NCI-H1092 (cell line): ENCODE data around the gene PRRG4.
"Not testable (repeated sequence)": the region's sequence is repeated elsewhere in the genome, so short reads cannot be mapped to it uniquely, and the experiment has no call there.

Experiments used
- DNase-seq: peaks from one replicate; lab custom pipeline; 2025; lab: John Stamatoyannopoulos, UW

The PRRG4 gene

GRCh38 chr11:32829680-32830412 lies at the start of gene PRRG4:
Gene PRRG4, plus strand, starts transcription at chr11:32829927. Its CDS starts 603 bp downstream, at chr11:32830530.
- no peak for DNase-seq

DNA sequence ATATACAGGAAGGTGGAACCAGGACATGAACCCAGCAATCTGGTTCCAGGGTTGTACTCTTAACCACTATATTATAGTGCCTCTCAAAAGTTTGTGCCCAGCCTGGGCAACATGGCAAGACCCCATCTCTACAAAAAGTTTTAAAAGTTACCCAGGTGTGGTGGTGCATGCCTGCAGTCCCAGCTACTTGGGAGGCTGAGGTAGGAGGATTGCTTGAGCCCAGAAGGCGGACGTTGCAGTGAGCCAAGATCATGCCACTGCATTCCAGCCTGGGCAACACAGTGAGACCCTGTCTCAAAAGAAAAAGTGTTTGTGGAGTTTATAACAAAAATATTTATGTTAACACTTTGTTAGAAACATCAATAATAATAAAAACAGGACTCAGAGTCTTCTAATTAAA lies 48.9 kb upstream of the PRRG4 start:
- DNase-seq, result not testable (repeated sequence)

DNA sequence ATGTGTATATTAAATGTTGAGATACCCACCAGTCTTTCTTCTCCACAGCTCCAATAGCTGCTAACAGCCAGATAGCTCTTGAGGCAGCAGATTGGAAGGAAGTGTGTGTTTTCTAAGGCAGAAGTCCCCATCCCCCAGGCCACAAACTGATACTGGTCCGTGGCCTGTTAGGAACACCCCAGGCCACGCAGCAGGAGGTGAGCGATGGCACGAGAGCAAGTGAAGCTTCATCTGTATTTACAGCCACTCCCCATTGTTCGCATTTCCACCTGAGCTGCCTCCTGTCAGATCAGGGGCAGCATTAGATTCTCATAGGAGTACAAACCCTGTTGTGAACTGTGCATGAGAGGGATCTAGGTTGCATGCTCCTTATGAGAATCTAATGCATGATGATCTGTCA lies 48.0 kb upstream of the PRRG4 start:
- no peak for DNase-seq

- no peak for DNase-seq
These were observed 44.5 kb upstream of the PRRG4 start for GRCh38 chr11:32785262-32785661.

- no peak for DNase-seq
These were observed 42.9 kb upstream of the PRRG4 start for GRCh38 chr11:32786811-32787210.

GRCh38 chr11:32790916-32791315 lies 38.8 kb upstream of the PRRG4 start:
- no peak for DNase-seq

DNA sequence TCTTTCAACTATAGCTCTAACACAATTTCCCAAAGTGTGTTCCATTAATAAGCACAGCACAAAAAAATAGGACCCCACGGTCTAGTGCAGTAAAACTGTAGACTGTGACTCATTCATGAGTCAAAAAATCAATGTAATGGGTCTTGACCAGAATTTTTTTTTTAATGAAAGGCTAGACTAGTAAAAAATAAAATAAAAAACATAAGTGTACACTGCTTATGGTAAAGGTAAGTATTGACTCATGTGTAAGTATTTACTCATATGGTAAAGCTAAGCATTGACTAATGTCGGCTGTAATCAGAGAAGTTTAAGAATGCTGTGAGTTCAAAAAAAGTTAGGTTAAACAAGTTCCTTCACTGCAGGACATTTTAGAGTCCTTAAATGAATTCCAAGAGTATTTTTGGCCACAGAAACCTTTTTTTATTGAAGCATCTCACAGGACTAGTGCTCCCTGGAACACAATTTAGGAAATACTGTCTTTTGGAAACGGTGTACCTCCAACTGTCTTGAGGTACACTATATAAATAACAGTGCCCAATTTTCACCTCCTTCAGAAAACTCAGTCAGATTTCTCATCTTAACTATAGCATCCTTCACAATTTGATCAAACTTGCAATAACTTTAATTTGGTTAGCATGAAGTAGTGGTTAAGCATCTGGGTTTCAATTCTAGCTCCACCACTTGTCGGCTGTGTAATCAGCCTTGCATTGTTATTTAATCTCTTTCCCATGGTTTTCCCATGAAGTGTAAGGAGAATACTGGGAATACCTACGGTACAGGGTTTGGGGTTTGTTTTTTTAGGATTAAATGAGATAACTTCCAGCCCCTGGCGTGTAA lies 37.4 kb upstream of the PRRG4 start:
- no peak for DNase-seq

GRCh38 chr11:32792948-32793475 lies 36.7 kb upstream of the PRRG4 start:
- peak; percentile 38 for DNase-seq

GRCh38 chr11:32794439-32794838 lies 35.3 kb upstream of the PRRG4 start, which contains the start of gene CCDC73:
Gene CCDC73, minus strand, starts transcription at chr11:32794662. Its CDS starts 34,419 bp downstream, at chr11:32760243.
- no peak for DNase-seq

GRCh38 chr11:32796425-32796824 lies 33.3 kb upstream of the PRRG4 start:
- no peak for DNase-seq

DNA sequence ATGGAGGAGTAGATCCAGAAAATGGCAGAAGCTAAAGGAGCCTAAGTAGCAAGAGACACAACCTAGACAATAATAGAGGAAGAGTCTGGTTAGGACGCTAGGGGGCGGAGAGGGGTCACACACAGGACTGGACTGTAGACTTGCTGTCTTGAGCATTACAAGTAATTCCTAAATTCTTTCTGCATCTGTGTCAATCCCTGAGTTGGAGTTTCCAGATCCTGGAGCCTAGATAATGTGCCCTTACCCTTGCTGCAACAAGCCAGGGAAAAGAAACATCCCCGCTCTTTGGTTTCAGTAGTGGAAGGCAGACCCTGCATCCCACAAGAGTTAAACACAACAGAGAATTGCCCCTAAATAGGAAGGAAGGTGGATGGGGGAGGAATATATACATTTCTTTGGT lies 20.4 kb upstream of the PRRG4 start:
- DNase-seq, result peak; percentile 9

DNA sequence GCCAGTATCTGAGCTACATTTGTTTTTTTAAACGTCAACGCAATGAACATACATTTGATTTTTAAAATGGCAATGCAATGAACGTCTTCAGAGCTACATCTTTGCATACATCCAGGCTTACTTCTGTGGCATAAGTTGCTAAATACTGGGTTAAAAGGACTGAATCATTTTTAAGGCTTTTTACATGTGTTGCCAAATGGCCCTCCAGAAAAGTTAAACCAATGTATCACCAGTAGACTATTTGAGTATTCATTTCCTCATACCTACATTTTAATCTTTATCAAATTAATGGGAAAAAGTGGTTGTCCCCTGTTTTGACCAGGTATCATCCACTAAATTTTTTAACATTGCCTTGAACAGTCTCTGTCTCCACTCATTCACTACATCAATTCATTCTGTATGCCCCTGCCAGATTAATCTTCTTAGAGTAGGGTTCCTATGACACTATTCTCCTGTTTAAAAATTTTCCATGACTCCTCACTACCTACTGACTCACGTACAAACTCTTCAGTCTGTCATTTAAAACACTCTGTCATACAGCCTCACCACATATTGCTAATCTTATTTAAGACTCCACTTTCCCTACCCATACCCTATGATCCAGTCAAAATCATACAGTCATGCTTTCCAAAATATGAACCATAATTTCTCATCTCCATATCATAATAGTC lies 12.4 kb upstream of the PRRG4 start:
- DNase-seq, result no peak

DNA sequence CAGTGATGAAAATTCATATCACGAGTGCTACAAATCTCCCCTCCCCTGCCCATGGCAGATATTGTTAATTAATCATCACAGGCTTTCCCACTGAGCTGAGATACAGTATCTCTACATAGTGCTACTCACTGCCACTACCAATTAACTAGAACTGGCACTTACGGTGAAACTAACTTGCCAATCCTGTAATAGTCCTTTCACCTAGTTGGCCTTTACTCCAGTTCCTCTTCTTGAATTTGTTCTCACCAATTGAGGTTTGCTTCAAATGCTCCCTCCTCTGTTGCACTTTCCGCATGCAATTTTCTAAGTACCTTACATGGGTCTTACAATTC lies 11.9 kb upstream of the PRRG4 start:
- no peak for DNase-seq

GRCh38 chr11:32819187-32819586 lies 10.5 kb upstream of the PRRG4 start:
- no peak for DNase-seq

- no peak for DNase-seq
These were observed 9.2 kb upstream of the PRRG4 start for GRCh38 chr11:32820497-32820896.

DNA sequence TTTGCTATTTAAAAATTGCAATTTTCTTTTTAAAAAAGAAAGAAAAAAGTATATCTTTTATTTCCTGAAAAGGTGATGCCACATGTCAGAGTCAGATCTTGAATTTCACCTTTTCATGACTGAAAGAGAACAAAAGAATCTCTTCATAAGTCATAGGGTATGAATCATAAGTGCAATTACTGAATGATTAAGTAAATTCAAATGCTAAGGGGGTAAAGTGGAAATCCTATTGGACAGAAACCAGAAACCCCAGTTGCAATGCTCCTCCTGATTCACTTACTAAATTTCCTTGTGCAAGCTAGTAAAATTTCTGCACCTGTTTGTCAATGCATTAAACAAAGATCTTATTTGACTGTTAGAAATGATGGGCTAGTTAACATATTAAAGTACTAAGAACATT lies 8.2 kb upstream of the PRRG4 start:
- DNase-seq, result no peak

DNA sequence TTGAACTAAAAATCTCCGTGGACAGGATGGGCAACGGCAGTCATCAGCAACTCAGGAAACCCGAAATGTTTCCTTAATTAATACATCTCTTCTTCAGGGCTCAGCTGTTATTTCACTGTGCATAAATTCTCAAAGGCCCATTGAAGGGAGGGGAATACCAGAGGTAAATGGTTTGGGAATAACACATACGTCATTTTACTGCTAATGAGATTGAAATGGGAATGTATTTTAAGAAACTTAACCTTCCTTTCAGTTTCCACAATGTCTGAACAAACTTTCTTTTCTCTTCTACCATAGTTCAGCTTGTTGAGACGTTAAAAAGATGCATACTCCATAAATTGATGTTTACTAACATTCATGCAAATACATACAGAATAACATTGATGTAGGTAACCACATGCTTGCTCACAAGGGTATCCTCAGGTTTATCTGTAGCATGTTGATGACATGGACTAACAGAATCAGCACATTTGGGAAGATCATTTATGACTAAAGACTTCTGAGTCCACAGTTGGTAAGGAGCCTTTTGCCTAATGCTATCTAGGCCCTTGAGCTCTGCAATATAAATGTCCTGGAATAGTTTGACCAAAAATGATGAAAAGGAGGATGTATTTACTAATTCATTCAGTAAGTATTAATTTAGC lies 7.7 kb upstream of the PRRG4 start:
- no peak for DNase-seq

GRCh38 chr11:32823617-32824016 lies 6.1 kb upstream of the PRRG4 start:
- not testable (repeated sequence) for DNase-seq

DNA sequence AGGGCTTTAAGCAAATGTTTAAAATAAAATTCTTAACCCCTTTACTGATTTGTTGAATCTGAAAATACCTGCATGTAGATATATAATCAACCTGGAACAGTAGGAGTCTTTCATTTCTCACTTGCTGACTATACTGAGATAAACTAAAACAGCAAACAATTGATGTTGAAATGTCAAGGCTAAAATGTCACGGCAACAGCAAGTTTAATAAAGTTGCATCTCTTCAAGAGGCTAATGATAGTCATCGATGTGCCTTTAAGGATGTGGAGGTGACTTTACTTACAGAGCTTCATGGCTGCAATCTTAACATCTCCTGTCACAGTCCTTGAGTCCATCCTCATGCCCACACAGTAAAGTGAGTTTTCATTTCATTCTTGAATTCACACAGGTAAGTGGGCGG lies 3.6 kb upstream of the PRRG4 start:
- no peak for DNase-seq

GRCh38 chr11:32827276-32827675 lies 2.5 kb upstream of the PRRG4 start:
- DNase-seq, result no peak

DNA sequence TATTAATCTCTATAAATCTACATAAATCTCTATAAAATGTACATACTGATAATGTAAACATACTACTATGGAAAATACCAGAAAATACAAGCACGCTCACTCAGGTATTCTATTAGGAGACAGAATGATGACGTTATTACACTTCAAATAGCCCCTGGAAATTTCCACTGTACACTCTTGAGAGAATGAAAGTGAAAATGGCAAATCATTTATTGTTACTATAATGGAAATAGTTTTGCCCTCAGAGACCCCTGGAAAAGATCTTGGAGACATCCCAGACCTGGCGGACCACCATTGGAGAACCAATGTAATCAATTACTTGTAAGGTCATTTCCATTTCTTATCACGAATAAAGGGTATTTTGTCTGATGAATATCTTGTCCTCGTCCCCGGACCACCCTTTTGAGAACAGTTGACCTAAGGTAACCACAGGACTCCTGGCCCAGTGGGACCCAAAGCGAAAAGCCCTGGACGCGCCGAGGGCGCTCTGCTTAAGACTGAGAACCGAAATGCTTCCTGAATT lies 509 bp upstream of the PRRG4 start:
- no peak for DNase-seq

DNA sequence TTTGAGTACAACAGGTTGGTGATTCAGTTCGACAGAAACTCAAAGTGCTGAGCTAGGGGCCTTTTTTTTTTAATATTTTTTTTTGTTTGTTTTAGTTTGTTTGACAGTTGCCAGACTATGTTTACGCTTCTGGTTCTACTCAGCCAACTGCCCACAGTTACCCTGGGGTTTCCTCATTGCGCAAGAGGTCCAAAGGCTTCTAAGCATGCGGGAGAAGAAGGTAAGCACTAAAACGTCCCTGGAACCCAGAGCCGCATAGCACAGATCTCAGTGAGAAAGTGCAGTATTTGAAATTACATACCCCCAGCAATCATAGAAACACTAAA lies 649 bp downstream of the PRRG4 start:
- no peak for DNase-seq
